H9 (cell line): ENCODE measurements around the gene LPP. TPM values are rescaled to one million over a fixed set of nuclear protein-coding genes. Genes with fewer than 3 reads are reported as not detected.

Experiments used
- DNase-seq: peaks from one replicate; pipeline ENCODE4 v3.0.0-alpha.2; 2017
- H2AFZ ChIP-seq: one replicate; pipeline ENCODE4 v1.6.1; 2013; ENCODE audit warnings: mild to moderate bottlenecking, low read length, control low read depth, moderate library complexity
- H2AK5ac ChIP-seq: 2 replicates; pipeline ENCODE4 v1.6.1; 2013; ENCODE audit warnings: low read length, control low read depth, mixed read lengths; ENCODE audit not compliant: insufficient read length
- H2BK120ac ChIP-seq: one replicate; pipeline ENCODE4 v1.6.1; 2013; ENCODE audit warnings: low read depth, mild to moderate bottlenecking, low read length, control low read depth, inconsistent platforms; ENCODE audit not compliant: poor library complexity, severe bottlenecking
- H2BK12ac ChIP-seq: 2 replicates; pipeline ENCODE4 v1.6.1; 2013; ENCODE audit warnings: low read length, control low read depth, mixed read lengths, low read depth; ENCODE audit not compliant: insufficient read length
- H2BK15ac ChIP-seq: 2 replicates; pipeline ENCODE4 v1.6.1; 2013; ENCODE audit warnings: low read depth, low read length, control low read depth
- H2BK20ac ChIP-seq: one replicate; pipeline ENCODE4 v1.6.1; 2013; ENCODE audit warnings: low read depth, mild to moderate bottlenecking, low read length, control low read depth, inconsistent platforms; ENCODE audit not compliant: poor library complexity, severe bottlenecking
- H2BK5ac ChIP-seq: 2 replicates; pipeline ENCODE4 v1.6.1; 2013; ENCODE audit warnings: low read length, control low read depth, mixed read lengths; ENCODE audit not compliant: insufficient read length
- H3K14ac ChIP-seq: 2 replicates; pipeline ENCODE4 v1.6.1; 2013; ENCODE audit warnings: low read length, control low read depth; ENCODE audit not compliant: insufficient read depth
- H3K18ac ChIP-seq: 2 replicates; pipeline ENCODE4 v1.6.1; 2013; ENCODE audit warnings: low read depth, mild to moderate bottlenecking, mixed read lengths, low read length, control low read depth; ENCODE audit not compliant: insufficient read length
- H3K23ac ChIP-seq: 2 replicates; pipeline ENCODE4 v1.6.1; 2013; ENCODE audit warnings: low read length, control low read depth, mixed read lengths, low read depth; ENCODE audit not compliant: insufficient read length
- H3K23me2 ChIP-seq: 2 replicates; pipeline ENCODE4 v1.6.1; 2013; ENCODE audit warnings: low read depth, mild to moderate bottlenecking, mixed read lengths, low read length, control low read depth; ENCODE audit not compliant: insufficient read length, poor library complexity, severe bottlenecking
- H3K27ac ChIP-seq: 2 replicates; pipeline ENCODE4 v1.5.1; 2013; ENCODE audit warnings: low read length, control low read depth, mixed read lengths, low read depth; ENCODE audit not compliant: insufficient read length
- H3K27me3 ChIP-seq: 2 replicates; pipeline ENCODE4 v1.6.1; 2013; ENCODE audit warnings: low read length, control low read depth, inconsistent platforms; ENCODE audit not compliant: insufficient read depth
- H3K4ac ChIP-seq: 2 replicates; pipeline ENCODE4 v1.6.1; 2013; ENCODE audit warnings: low read depth, mild to moderate bottlenecking, control low read depth, inconsistent platforms, low read length, moderate library complexity
- H3K4me1 ChIP-seq: 2 replicates; pipeline ENCODE4 v1.6.1; 2013; ENCODE audit warnings: low read length, control low read depth, inconsistent platforms; ENCODE audit not compliant: insufficient read depth
- H3K4me2 ChIP-seq: 2 replicates; pipeline ENCODE4 v1.6.1; 2013; ENCODE audit warnings: low read length, control low read depth, mixed read lengths; ENCODE audit not compliant: insufficient read length, insufficient read depth
- H3K56ac ChIP-seq: 2 replicates; pipeline ENCODE4 v1.6.1; 2013; ENCODE audit warnings: low read depth, mild to moderate bottlenecking, mixed read lengths, low read length, control low read depth; ENCODE audit not compliant: insufficient read length
- H3K79me1 ChIP-seq: 2 replicates; pipeline ENCODE4 v1.6.1; 2013; ENCODE audit warnings: low read depth, mild to moderate bottlenecking, moderate library complexity, low read length, control low read depth, inconsistent platforms; ENCODE audit not compliant: insufficient read depth, poor library complexity, severe bottlenecking
- H3K79me2 ChIP-seq: 2 replicates; pipeline ENCODE4 v1.6.1; 2013; ENCODE audit warnings: low read length, control low read depth, inconsistent platforms; ENCODE audit not compliant: insufficient read depth
- H3K9ac ChIP-seq: 2 replicates; pipeline ENCODE4 v1.6.1; 2013; ENCODE audit warnings: low read length, control low read depth, mixed read lengths; ENCODE audit not compliant: insufficient read length; ENCODE audit errors: extremely low read depth
- H3K9me3 ChIP-seq: one replicate; pipeline ENCODE4 v1.6.1; 2013; ENCODE audit warnings: low read depth, low read length, inconsistent platforms; ENCODE audit not compliant: control insufficient read depth
- H3T11ph ChIP-seq: one replicate; pipeline ENCODE4 v1.6.1; 2013; ENCODE audit warnings: mild to moderate bottlenecking, low read length, control low read depth, inconsistent platforms
- H4K20me1 ChIP-seq: one replicate; pipeline ENCODE4 v1.6.1; 2013; ENCODE audit not compliant: control insufficient read depth, insufficient read length, insufficient read depth
- H4K5ac ChIP-seq: 2 replicates; pipeline ENCODE4 v1.6.1; 2013; ENCODE audit warnings: low read depth, mild to moderate bottlenecking, mixed read lengths, low read length, control low read depth; ENCODE audit not compliant: insufficient read length
- H4K8ac ChIP-seq: replicated peaks from 2 replicates; pipeline ENCODE4 v1.6.1; 2013; ENCODE audit warnings: low read length, control low read depth, mixed read lengths, low read depth; ENCODE audit not compliant: insufficient read length
- H4K91ac ChIP-seq: 2 replicates; pipeline ENCODE4 v1.6.1; 2013; ENCODE audit warnings: low read depth, mild to moderate bottlenecking, moderate library complexity, mixed read lengths, low read length, control low read depth; ENCODE audit not compliant: insufficient read length
- H3K27ac Mint-ChIP-seq, 3 experiments: 2 replicates in 2 of 3; 3 replicates in 1 of 3; pipeline ENCODE4 v1.8.0; 2020 to 2021; ENCODE audit warnings: mixed read lengths in 3 of 3, mild to moderate bottlenecking in 1 of 3, moderate library complexity in 1 of 3
- H3K27me3 Mint-ChIP-seq: 2 replicates; pipeline ENCODE4 v1.8.0; 2021; ENCODE audit warnings: low read depth, mild to moderate bottlenecking, moderate library complexity, mixed read lengths
- H3K36me3 Mint-ChIP-seq, 3 experiments: 2 replicates in 2 of 3; 3 replicates in 1 of 3; pipeline ENCODE4 v1.8.0; 2020 to 2021; ENCODE audit warnings: low read depth in 3 of 3, mixed read lengths in 3 of 3; ENCODE audit not compliant: insufficient read depth in 1 of 3
- H3K4me1 Mint-ChIP-seq, 2 experiments: 2 replicates each; pipeline ENCODE4 v1.8.0; 2020; ENCODE audit warnings: mixed read lengths in 2 of 2
- H3K4me3 Mint-ChIP-seq, 2 experiments: 2 replicates in 1 of 2; 3 replicates in 1 of 2; pipeline ENCODE4 v1.8.0; 2020 to 2021; ENCODE audit warnings: mild to moderate bottlenecking in 2 of 2, mixed read lengths in 2 of 2, moderate library complexity in 1 of 2
- H3K9me3 Mint-ChIP-seq, 2 experiments: 2 replicates in 1 of 2; 3 replicates in 1 of 2; pipeline ENCODE4 v1.8.0; 2020; ENCODE audit warnings: mild to moderate bottlenecking in 2 of 2, mixed read lengths in 2 of 2, moderate library complexity in 1 of 2
- WGBS: extraction: QIAGEN DNeasy Blood & Tissue Kit; methylation state at CpG from one replicate; pipeline ENCODE4 v1.1.7; 2013; ENCODE audit warnings: missing lambda C conversion rate, low lambda C conversion rate, mixed read lengths; ENCODE audit not compliant: insufficient read length; ENCODE audit errors: extremely low coverage; 5-methylcytosine and 5-hydroxymethylcytosine counted together
- total RNA-seq: library from RNA; stranded (reverse); gene quantifications from 2 replicates; pipeline ENCODE4 v1.2.1, GENCODE V29; 2021
- TF ChIP-seq, protein P1 (sequence below): fragments of 200-600 bp; sonication (generic); conservative IDR thresholded peaks from 3 replicates; pipeline ENCODE4 v1.8.0; 2021; ENCODE audit warnings: antibody characterized with exemption, mild to moderate bottlenecking

The LPP gene
- total RNA-seq, 1 experiment from 2014 or later = 64.6 TPM

GRCh38 chr3:188294823-188295487 lies 141.0 kb downstream of the LPP start:
- no peak overlapping the region for H2AK5ac ChIP-seq
- no peaks in the 10 kb centered on the region for H3K27me3 ChIP-seq
- H2AFZ ChIP-seq = no peak overlapping the region
- no peak overlapping the region for H3K56ac ChIP-seq
- H2BK120ac ChIP-seq = no peak overlapping the region
- Mint-ChIP-seq H3K9me3 (no peaks in the 10 kb centered on the region), H3K27ac (peak overlapping the region in 1 of 3 experiments; percentile 57; a peak in 2 of 7 replicates), H3K36me3 (peaks cover 0 to 4% (median 0%) of the 10 kb centered on the region in 3 experiments; a peak in 3 of 7 replicates), H3K27me3 (no peaks in the 10 kb centered on the region), H3K4me3 (no peak overlapping the region), H3K4me1 (peaks cover 36 to 42% of the 10 kb centered on the region in 2 experiments)
- H3T11ph ChIP-seq = no peak overlapping the region
- no peak overlapping the region for H2BK12ac ChIP-seq
- no peak overlapping the region for H3K4ac ChIP-seq
- H3K23ac ChIP-seq = no peak overlapping the region
- no peaks in the 10 kb centered on the region for H3K79me1 ChIP-seq
- H2BK5ac ChIP-seq = no peak overlapping the region
- TF ChIP-seq, protein P1, sequence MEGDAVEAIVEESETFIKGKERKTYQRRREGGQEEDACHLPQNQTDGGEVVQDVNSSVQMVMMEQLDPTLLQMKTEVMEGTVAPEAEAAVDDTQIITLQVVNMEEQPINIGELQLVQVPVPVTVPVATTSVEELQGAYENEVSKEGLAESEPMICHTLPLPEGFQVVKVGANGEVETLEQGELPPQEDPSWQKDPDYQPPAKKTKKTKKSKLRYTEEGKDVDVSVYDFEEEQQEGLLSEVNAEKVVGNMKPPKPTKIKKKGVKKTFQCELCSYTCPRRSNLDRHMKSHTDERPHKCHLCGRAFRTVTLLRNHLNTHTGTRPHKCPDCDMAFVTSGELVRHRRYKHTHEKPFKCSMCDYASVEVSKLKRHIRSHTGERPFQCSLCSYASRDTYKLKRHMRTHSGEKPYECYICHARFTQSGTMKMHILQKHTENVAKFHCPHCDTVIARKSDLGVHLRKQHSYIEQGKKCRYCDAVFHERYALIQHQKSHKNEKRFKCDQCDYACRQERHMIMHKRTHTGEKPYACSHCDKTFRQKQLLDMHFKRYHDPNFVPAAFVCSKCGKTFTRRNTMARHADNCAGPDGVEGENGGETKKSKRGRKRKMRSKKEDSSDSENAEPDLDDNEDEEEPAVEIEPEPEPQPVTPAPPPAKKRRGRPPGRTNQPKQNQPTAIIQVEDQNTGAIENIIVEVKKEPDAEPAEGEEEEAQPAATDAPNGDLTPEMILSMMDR = no peak
- H4K5ac ChIP-seq = no peak overlapping the region
- H3K9ac ChIP-seq = no peak overlapping the region
- no peak overlapping the region for H4K8ac ChIP-seq
- no peak overlapping the region for H3K14ac ChIP-seq
- H2BK15ac ChIP-seq = no peak overlapping the region
- no peaks in the 10 kb centered on the region for H3K79me2 ChIP-seq
- no peak overlapping the region for H3K18ac ChIP-seq
- peaks cover 10% of the 10 kb centered on the region; the same call in 1 of the 2 replicates for H3K4me1 ChIP-seq
- no peak overlapping the region for H4K91ac ChIP-seq
- H2BK20ac ChIP-seq = no peak overlapping the region
- no peak overlapping the region for H3K4me2 ChIP-seq
- WGBS = no CpG with 5 or more reads among the region's 11 CpGs
- no peak overlapping the region for H3K27ac ChIP-seq
- no peaks in the 10 kb centered on the region for H3K9me3 ChIP-seq
- no peak for DNase-seq
- H3K23me2 ChIP-seq = no peaks in the 10 kb centered on the region
- no peaks in the 10 kb centered on the region for H4K20me1 ChIP-seq
